Activated CD4-positive, CD25-positive, alpha-beta regulatory T cell treated with anti-CD3 and anti-CD28 coated beads, Interleukin-2, amount 50 U/mL, for 24 hours (primary cell): Measurements from ENCODE around the gene DNAH6.
A peak's percentile ranks its signal among the peaks of the same experiment; 100 is the strongest.

Experiments used
- ATAC-seq, 2 donors: fragments of 150-1000 bp; cut with Tn5 transposase; one replicate each; pipeline ENCODE4 v1.10.0; 2021; ENCODE audit warnings: mild to moderate bottlenecking in 1 of 2, moderate library complexity in 1 of 2

Gene DNAH6

DNA sequence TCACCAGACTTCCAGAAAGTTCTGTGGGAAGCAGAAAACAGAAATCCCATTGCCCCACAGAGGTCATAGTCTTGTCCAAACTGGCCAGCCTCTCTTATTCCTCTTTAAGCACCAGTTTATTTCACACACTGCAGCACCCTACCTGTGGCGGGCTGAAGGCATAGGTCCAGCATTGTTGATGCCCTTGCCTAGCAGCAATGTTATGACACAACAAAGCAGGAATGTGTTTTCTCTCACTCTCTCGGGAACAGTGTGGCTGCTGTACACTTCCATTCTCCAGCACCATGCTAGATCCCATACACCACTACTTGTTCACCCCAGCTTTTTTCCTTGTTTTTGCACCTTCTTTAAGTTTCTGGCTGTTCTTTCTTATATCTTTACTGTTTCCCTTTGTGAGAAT lies 181.6 kb downstream of the DNAH6 start:
- ATAC-seq, result no peak

DNA sequence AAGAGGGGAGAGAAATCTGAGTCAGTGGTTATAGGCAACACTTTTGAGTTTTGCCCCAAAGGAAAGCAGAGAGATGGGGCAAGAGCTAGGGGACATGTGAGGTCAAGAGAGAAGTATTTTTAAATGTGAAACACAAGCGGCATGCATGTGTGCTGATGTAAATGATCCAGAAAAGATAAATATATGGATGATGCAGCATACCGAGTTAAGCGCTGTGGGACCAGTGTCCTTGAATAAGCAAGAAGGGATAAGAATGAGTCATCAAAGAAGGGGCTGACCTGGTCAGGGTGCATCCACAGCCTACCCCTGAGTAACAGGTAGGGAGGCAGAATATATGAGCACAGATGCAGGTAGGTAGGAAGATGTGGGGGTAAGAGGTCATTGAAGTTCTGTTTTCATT lies 183.7 kb downstream of the DNAH6 start:
- ATAC-seq, result no peak

DNA sequence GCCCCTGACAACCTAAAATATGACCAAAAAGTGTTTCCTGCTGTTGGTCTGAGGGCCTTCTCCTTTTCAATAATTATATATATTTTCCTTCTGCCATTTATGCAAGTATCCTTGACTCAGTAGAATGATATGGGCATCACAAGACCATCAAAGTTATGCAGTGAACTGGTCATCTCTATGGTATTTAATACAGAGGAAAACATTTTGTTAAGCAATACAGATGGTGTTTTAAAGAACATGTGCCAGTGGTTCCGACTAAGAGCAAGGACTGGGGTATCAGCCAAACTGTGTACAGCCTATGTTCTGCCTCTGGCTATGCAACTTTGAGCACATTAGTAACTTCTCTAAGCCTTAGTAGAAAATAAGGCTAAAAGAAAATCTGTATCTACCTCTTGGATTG lies 185.6 kb downstream of the DNAH6 start:
- ATAC-seq, result no peak

DNA sequence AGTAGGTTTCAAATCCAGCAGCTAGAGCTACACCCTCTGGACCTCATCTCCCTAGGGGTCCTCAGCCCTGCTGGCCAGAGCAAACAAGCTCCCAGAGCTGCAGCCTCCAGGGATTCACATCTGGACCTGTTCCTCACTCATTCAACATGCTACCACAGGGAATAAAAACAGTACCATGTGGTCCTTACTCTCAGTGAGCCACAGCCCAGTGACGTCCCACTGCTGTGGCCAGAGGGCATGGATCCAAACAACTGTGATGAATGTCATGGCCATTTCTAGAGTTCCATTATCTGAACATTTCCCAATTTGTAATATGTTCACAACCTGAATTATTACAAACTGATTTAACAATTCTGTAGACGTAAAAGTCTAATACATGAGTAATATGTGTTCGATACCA lies 186.6 kb downstream of the DNAH6 start:
- ATAC-seq, result no peak

DNA sequence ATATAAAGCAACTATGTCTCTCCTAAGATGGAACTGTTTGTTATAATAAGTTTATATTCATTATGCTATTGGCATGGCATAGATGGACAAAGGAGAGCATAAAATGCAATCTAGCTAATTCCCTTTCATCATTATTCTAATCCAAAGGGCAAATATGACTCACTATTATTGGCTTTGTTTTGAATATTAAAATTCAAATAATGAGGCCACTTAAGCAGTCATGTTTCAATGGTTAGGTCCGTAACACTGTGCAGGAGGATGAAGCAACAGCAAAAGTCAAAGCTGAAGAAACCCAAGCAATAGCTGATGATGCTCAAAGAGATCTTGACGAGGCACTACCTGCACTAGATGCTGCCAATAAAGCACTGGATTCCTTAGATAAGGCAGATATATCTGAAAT lies 187.5 kb downstream of the DNAH6 start:
- no peak for ATAC-seq

DNA sequence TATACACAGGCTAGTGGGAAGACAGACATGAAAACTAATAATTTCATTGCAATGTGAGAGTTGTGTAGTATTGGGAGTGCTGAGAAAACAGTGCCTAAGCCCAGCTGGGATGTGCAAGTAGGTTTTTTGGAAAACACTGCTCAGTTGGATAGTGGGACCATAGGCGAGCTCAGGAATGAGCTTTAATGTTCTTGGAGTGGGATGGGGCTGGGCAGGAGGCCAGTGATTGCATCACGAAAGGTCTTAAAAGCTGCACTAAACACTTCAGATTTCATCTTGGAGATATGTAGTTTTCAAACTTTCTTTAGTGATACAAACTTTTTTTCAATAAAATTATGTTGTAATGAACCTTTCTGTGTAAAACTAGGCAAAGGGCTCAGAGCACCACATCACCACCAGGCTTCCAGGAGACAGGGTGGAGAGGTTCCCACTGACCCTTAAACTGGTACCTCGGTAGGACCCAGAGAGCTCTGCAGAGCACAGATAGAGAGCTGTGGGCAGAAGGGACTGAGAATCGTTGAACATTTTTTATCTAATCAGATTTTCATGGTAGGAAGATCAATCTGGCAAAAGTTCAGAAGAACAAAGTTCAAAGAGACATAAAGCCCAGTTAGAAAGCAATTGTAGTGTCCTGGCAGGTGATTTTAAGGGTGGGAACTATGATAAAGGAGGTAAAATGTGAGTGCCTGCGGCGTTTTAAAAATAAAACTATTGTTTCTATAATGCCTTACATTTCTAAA lies 188.4 kb downstream of the DNAH6 start:
- no peak for ATAC-seq

DNA sequence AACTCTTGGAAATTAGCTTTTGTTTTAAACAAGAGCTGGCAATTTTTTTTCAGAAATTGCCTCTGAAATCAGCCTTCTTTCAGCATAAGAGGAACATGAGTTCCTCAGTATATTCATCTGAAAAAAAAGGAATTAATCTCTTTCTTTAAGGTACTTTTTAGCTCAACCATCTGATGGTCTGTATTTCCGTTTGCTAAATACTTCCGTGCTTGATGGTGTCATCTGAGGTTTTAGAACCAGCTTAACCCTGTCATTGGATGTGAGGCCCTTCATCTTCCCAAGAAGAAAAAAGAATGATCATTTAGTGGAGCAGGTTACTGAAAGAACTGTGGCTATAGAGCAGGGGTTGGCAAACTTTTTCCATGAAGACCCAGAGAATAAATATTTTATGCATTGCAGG lies 189.6 kb downstream of the DNAH6 start:
- ATAC-seq, result no peak

DNA sequence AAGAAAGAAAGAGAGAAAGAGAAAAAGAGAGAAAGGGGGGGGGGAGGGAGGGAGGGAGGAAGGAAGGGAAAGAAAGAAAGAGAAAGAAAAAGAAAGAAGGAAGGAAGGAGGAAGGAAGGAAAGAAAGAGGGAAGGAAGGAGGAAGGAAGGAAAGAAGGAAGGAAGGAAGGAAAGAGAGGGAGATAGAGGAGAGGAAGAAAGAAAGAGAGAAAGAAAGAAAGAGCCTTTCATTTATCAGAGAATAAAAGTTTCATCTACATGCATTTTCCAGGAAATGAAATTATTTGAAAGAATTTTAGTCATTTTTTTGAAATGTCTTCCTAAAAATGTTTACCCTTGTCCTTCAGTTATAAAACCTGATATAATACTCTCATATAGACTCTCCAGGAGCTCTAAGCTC lies 192.1 kb downstream of the DNAH6 start:
- ATAC-seq, result no peak

DNA sequence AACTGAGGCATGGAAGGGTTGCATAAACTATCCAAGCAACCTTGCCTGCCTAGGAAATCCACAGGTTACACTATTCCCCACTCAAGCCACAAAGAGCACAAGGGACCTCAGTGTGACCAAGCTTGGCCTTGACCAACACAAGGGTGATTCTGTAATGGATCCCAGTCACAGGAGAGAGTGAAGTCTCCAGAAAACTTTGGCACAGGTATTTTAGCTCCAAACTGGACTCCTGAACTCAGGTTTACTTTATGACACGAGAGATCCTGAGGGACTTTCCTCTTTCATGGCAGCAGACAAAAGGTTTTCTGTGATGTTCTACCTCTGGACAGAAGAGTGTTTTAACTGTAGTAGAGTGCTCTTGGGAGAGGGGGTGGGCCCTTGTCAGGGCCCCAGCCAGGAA lies 195.4 kb downstream of the DNAH6 start:
- ATAC-seq, result no peak

DNA sequence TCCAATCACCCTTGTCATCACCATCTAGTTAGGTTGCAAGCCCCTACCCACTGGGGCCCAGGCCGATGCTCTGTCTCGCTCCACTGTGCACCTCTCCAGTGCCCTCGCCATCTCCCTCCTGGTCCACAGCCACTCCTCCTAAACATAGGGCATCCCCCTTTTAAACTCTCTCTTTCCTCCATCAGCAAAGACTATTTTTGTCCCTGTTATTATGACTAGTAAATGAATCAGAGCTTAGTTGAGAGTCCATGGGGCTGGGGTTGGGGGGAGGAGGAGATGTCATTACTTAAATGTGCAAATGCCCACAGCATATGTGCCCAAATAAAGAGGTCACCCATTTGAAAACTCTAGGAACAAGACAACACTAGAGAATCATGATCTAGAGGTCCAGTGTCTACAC lies 197.1 kb downstream of the DNAH6 start:
- no peak for ATAC-seq

DNA sequence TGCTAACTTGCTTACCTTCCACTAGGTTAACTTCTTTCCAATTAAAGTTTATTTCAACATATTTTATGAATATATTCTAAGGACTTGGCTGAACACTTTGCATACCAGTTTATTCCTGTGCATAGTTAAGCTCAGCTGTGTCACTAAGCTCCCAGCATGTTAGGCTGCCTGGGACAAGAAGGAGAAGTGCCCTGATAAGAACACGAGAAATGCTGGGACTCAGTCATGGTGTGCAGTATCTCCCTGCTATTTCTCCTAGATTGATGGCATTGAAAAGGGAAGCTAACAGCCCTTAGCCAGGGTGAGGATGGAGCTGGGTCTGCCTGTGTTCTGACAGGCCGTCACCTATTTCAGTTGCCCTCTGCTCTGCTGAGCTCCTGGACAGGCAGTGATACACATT lies 200.3 kb downstream of the DNAH6 start:
- no peak for ATAC-seq

DNA sequence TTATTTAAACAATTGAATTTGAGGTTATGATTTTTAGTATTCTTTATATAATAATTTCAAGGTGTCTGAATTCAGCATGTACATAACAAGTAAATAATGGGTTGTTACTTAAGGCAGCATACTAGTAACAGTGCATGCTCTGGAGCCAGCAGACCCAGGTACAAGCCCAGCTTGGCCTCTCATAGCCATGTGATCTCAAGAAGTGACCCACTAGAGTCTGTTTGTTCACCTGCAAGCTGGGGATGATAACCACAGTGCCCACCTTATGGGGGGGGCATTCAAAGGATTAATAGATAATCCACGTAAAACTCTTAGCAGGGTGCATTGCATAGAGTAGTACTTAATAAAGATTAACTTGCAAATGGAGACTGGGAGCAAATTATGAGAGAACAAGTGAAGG lies 201.0 kb downstream of the DNAH6 start:
- ATAC-seq, result no peak

DNA sequence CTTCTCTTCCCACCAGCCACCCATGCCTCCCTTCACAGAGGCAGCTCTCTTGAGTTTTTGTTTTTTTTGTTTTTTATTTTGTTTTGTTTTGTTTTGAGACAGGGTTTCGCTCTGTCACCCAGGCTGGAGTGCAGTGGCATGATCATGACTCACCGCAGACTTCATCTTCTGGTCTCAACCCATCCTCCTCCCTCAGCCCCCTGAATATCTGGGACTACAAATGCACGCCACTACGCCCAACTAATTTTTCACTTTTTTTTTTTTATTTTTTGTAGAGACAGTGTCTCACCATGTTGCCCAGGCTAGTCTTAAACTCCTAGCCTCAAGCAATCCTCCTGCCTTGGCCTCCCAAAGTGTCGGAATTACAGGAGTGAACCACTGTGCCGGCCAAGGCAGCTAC lies 203.1 kb downstream of the DNAH6 start:
- no peak for ATAC-seq

DNA sequence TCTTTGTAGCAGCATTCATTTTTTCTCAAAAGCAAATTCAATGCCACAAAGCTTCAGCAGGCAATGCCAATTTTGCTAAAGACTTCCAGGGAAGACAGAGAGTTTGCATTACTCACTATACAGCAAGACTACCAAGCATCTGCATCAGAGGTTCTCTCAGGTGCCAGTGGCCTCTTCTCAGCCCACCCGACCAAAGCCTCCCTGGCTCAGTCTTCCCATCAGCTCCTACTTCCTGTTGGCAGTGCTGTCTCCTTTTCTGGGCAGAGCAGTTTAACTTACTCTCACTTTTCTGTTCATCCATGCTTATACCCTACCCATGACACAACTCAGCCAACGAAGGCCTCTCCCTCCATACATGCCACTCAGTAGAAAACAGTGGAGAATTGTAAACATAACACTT lies 207.5 kb downstream of the DNAH6 start:
- ATAC-seq, result no peak

DNA sequence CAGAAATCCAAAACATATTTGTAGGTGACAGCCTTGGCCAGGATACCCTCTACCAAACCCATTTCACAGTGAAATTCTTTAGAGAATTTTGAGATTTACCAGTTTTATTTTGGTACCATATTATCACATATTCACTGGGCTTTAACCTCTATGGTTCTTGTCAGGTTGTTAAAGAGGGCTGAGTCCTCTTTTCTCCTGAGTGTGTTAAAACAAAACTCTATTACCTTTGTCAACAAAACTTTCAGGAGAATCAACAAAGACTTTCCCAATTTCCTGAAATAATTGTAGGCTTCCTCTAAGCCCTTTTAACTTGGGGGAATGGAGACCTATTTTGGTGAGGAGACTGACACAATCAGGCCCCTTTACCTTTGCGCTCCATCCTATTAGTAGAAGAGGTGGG lies 209.4 kb downstream of the DNAH6 start:
- ATAC-seq, result no peak

DNA sequence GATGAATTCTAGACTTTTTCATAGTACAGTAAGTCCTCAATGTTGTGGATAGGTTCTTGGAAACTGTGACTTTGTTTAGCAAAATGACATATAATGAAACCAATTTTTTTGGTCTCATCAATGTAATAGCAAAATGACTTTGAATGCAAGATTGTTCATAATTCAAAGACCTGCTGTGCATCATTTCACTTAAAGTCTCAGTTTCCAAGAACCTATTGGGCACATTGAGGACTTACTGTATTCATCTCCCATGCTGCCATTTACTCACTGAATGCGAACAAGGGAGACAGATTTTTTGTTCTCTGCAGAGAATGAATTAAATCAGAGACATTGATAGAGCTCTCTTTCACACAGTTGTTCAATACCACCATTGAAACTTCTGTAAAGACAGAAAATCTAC lies 211.0 kb downstream of the DNAH6 start:
- ATAC-seq, result no peak

DNA sequence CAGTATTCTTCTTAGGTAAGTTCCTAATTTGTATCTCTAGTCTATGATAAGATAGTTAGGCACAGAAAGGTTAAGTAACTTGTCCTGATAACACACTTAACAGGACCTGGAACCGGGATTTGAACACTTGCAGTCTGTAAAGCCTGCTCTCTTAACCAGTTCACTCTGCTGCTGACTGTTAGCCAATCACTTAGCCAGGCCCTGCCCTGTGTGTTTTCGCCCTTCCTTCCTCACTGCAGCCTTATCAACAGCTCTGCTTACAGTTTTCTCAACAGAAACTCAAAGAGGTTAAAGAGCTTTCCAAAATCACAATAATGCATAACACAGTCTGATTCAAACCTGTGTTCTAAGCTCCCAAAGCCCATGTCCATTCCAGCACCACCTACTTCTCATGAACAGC lies 212.9 kb downstream of the DNAH6 start:
- ATAC-seq, result no peak

DNA sequence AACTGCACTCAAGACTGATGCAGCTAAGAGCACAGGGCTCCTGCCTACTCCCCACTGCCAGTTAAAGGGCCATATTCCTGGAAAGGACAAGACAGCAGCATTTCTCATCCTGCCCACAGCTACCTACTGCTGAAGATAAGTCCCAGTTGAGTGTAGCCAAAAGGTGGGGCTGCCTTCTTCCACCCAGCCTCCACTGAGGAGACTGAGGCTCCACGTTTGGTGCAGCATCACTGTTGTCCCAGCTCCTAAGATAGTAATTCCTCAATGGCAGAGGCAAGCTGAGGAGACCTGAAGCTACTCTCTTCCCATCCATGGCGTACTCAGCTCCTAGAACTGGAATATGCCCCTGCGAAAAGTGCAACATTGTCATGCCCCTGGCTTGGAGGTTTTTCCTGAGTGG lies 214.9 kb downstream of the DNAH6 start:
- ATAC-seq, result no peak

DNA sequence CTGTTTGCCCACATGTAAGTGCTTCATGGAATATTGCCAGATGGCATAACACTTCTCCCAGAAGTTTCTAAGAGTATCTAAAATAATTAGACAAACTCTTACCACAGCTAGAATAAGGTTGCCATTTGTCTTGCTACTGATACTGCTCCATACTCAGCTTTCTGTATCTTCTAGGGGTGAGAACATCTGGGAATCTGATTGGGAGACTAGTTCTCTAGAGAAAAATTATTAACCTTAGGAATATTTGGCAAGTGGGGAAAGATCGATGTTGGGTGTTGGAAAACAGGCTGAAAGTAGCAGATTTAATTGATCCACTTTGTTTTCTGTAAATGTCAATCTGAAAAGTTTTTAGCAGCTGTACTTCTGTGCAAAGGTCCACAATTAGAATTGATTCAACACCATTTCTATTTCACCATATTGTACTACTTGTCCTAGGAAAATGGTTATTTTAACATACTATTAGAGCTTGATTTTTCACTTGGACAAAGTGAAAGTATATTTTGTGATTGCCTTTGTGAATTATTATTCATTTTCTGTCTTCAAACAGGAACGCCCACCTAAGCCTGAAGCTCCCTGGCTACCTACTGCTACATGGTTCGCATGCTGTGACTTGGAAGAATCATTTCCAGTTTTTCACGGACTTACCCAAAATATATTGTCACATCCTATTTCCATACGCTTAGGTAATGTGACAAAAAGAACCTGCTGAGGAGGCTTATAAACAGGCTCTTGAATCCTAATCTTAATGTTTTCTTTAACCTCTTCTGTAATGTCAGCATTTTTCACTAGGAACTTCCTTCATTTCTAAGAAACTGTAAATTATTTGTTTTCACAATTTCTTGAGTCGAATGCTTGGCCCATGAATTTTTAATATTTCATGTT lies 216.8 kb downstream of the DNAH6 start:
- ATAC-seq, result no peak

DNA sequence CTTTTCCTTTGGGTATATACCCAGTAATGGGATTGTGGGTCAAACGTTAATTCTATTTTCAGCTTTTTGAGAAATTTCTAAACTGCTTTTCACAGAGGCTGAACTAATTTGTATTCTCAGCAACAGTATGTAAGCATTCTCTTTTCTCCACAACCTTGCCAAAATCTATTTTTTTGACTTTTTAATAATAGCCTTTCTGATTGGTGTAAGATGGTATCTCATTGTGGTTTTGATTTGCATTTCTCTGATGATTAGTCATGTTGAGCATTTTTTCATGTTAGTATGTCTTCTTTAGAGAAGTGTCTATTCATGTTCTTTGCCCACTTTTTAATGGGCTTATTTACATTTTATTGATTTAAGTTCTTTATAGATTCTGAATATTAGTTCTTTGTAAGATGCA lies 219.1 kb downstream of the DNAH6 start:
- peak in 1 of 2 donors; percentile 36 for ATAC-seq

DNA sequence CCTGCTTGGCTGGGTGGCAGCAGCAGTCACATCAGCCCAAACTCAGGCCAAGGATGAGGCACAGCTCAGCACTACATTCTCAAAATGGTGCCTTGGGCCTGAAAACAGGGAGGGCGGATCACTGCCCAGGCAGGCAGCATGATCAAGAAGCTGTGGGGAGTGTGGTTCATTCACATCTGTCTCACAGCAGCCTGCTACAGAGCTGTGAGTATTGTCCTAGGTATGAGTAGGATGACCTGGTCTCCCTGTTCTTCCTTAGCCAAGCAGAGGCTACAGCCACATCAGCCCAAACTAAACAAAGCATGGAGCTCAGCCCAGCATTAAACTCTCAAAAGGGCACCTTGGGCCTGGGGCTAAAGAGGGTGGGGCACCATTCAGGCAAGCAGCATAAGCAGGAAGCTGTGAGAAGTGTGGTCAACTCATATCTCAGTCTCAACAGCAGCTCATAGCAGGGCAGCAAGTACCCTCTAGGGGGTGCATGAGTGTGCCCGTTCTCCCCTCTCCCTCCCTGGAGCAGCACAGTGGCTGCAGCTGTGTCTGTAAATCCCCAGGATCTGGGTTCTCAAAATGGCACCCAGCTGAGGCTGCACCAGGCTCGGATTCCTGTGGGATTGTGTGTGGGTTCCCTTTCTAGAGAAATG lies 225.0 kb downstream of the DNAH6 start:
- peak; percentile 87 to 91 for ATAC-seq

DNA sequence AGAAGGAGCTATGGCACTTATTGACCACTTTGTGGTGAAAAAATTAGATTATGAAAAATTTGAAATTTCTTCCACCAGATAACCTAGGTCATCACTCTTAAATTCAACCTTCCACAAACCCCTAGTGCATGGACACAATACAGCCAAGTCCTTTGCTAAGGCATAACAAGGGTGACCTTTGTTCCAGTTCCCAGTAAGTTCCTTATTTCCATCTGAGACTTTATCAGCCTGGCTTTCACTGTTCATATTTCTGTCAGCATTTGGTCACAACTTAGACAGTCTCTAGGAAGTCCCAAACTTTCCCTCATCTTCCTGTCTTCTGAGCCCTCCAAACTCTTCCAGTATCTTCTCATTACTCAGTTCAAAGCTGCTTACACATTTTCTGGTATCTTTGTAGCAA lies 232.0 kb downstream of the DNAH6 start:
- no peak for ATAC-seq

DNA sequence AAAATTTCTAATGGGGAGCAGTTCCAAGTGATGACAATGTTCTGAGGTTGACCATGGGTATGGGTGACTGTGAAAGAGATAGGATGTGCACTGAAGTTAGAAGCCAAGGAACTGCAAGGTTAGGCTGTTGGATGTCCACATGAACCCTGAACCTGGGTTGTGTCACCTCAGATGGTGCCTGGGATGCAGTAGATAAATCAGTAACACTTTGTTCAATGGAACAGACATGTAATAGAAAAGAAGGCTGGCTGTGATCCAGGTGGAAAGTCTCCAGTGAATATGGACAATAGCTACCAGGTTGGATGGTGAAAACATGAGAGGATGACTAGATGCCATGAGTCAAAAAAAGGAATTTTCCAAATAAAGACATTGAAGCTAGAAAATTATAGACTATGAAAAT lies 233.1 kb downstream of the DNAH6 start:
- no peak for ATAC-seq

DNA sequence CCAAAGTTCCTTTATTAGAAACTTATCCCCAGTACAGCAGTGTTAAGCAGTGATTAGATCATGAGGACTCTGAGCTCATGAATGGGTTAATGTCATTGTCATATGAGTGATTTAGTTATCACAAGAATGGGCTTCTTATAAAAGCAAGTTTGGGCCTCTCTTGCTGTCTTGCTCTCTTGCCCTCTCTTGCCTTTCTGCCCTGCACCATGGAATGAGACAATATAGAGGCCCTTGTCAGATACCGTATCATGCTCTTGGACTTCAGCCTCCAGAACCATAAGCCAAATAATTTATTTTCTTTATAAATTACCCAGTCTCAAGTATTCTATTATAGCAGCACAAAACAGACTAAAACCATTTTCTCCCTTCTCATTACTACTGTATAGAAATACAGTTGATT lies 238.8 kb downstream of the DNAH6 start:
- ATAC-seq, result no peak
